SK-N-SH (cell line): ENCODE data around the gene KCNJ11. TPM values are rescaled to one million over a fixed set of nuclear protein-coding genes. Genes with fewer than 3 reads are reported as not detected.

Experiments
- CTCF ChIA-PET: fragments of 300-600, 350-600 bp; formaldehyde crosslinking; extraction: SDS; loops from one replicate; lab custom pipeline; 2021; lab: Yijun Ruan, JAX
- POLR2A ChIA-PET: fragments of 350-600 bp; sonication (Branson Sonifier 250); formaldehyde crosslinking; extraction: SDS; loops from one replicate; lab custom pipeline; 2020; ENCODE audit warnings: antibody characterized with exemption, inconsistent platforms; lab: Yijun Ruan, JAX
- DNase-seq: peaks from one replicate; pipeline ENCODE4 v3.0.0; 2012
- H2AFZ ChIP-seq: fragments of 200-600 bp; sonication (generic); 2 replicates; pipeline ENCODE4 v1.8.1; 2016; ENCODE audit warnings: antibody characterized with exemption, mild to moderate bottlenecking, low read depth
- H3F3A ChIP-seq: fragments of 200-600 bp; sonication (generic); replicated peaks from 2 replicates; pipeline ENCODE3; 2016; ENCODE audit warnings: antibody characterized with exemption, mild to moderate bottlenecking; ENCODE audit not compliant: insufficient read depth
- H3K27ac ChIP-seq, 2 experiments: fragments of 200-500 bp in 1 of 2; fragments of 200-600 bp in 1 of 2; sonication (Bioruptor generic) in 1 of 2; sonication (generic), shearing (Covaris generic) in 1 of 2; 2 replicates each; pipeline versions ENCODE4 v1.5.1 to v1.6.1; 2014 to 2016; ENCODE audit warnings: low read depth in 2 of 2, inconsistent platforms in 1 of 2, low read length in 1 of 2, mild to moderate bottlenecking in 1 of 2, mixed read lengths in 1 of 2
- H3K27me3 ChIP-seq: fragments of 200-600 bp; sonication (generic), shearing (Covaris generic); 2 replicates; pipeline ENCODE4 v1.6.1; 2016; ENCODE audit warnings: mixed run types; ENCODE audit not compliant: insufficient read depth
- H3K36me3 ChIP-seq, 2 experiments: fragments of 200-500 bp in 1 of 2; fragments of 200-600 bp in 1 of 2; sonication (Bioruptor generic) in 1 of 2; sonication (generic) in 1 of 2; replicated peaks in 1 of 2; 2 replicates each; pipeline versions ENCODE3 to v1.5.1; 2014 to 2016; ENCODE audit warnings: low read length in 1 of 2, mild to moderate bottlenecking in 1 of 2; ENCODE audit not compliant: insufficient read depth in 2 of 2, control insufficient read depth in 1 of 2
- H3K4me1 ChIP-seq, 2 experiments: fragments of 200-500 bp in 1 of 2; fragments of 200-600 bp in 1 of 2; sonication (Bioruptor generic) in 1 of 2; sonication (generic), shearing (Covaris generic) in 1 of 2; 2 replicates each; pipeline versions ENCODE4 v1.5.1 to v1.6.1; 2014 to 2016; ENCODE audit warnings: low read depth in 1 of 2, low read length in 1 of 2, mixed run types in 1 of 2; ENCODE audit not compliant: insufficient read depth in 2 of 2, control insufficient read depth in 1 of 2
- H3K4me2 ChIP-seq: fragments of 200-600 bp; sonication (generic), shearing (Covaris generic); 2 replicates; pipeline ENCODE4 v1.6.1; 2017; ENCODE audit warnings: mixed run types
- H3K4me3 ChIP-seq, 2 experiments: fragments of 200-500 bp in 1 of 2; fragments of 200-600 bp in 1 of 2; sonication (Bioruptor generic) in 1 of 2; sonication (generic), shearing (Covaris generic) in 1 of 2; 2 replicates each; pipeline versions ENCODE4 v1.5.1 to v1.8.1; 2014 to 2016; ENCODE audit warnings: low read depth in 2 of 2, inconsistent platforms in 1 of 2, low read length in 1 of 2, mild to moderate bottlenecking in 1 of 2, mixed read lengths in 1 of 2, moderate library complexity in 1 of 2
- H3K79me2 ChIP-seq: fragments of 200-600 bp; sonication (generic); 2 replicates; pipeline ENCODE4 v1.8.1; 2017; ENCODE audit warnings: mild to moderate bottlenecking; ENCODE audit not compliant: insufficient read depth
- H3K9ac ChIP-seq: fragments of 200-600 bp; sonication (generic); 2 replicates; pipeline ENCODE4 v1.6.1; 2017; ENCODE audit warnings: mixed run types
- H3K9me2 ChIP-seq: fragments of 200-600 bp; sonication (generic); 2 replicates; pipeline ENCODE4 v1.6.1; 2017; ENCODE audit warnings: mixed run types
- H3K9me3 ChIP-seq: fragments of 200-600 bp; sonication (generic); 2 replicates; pipeline ENCODE4 v1.6.1; 2017; ENCODE audit warnings: mixed run types, mild to moderate bottlenecking, moderate library complexity
- H4K20me1 ChIP-seq: fragments of 200-600 bp; sonication (generic); 2 replicates; pipeline ENCODE4 v1.6.1; 2017; ENCODE audit warnings: mild to moderate bottlenecking, mixed run types; ENCODE audit not compliant: insufficient read depth
- ELF1 ChIP-seq: IDR thresholded peaks from 2 replicates; pipeline ENCODE4 v1.4.0; 2012
- EZH2phosphoT487 ChIP-seq: fragments of 200-600 bp; sonication (generic); IDR thresholded peaks from 2 replicates; pipeline ENCODE4 v1.6.1; 2017; ENCODE audit warnings: low read depth, mixed run types, mild to moderate bottlenecking, antibody characterized with exemption, moderate library complexity, borderline replicate concordance
- FOSL2 ChIP-seq: IDR thresholded peaks from 2 replicates; pipeline ENCODE4 v1.4.0; 2012; ENCODE audit warnings: low read depth, mild to moderate bottlenecking, moderate library complexity, borderline replicate concordance
- FOXM1 ChIP-seq: IDR thresholded peaks from 2 replicates; pipeline ENCODE4 v1.4.0; 2012; ENCODE audit warnings: low read depth, mild to moderate bottlenecking
- MXI1 ChIP-seq: IDR thresholded peaks from 2 replicates; pipeline ENCODE4 v1.6.1; 2012; ENCODE audit warnings: mild to moderate bottlenecking, low read depth, low read length, improper control_type of control experiment
- NFIC ChIP-seq: IDR thresholded peaks from 2 replicates; pipeline ENCODE4 v1.4.0; 2012; ENCODE audit warnings: borderline replicate concordance
- NRF1 ChIP-seq: IDR thresholded peaks from 2 replicates; pipeline ENCODE4 v1.6.1; 2012; ENCODE audit warnings: low read depth, mild to moderate bottlenecking, low read length
- RFX5 ChIP-seq: IDR thresholded peaks from 2 replicates; pipeline ENCODE4 v1.6.1; 2012; ENCODE audit warnings: mild to moderate bottlenecking, improper control_type of control experiment, low read length
- RXRA ChIP-seq: IDR thresholded peaks from 2 replicates; pipeline ENCODE4 v1.4.0; 2012; ENCODE audit warnings: low read depth, mild to moderate bottlenecking, borderline replicate concordance
- SMC3 ChIP-seq: IDR thresholded peaks from 2 replicates; pipeline ENCODE4 v1.6.1; 2012; ENCODE audit warnings: low read depth, low read length, improper control_type of control experiment
- WGBS: methylation state at CpG from one replicate; pipeline ENCODE4 v1.1.6; 2017; ENCODE audit warnings: low lambda C conversion rate; 5-methylcytosine and 5-hydroxymethylcytosine counted together
- polyA plus RNA-seq, 3 experiments: library from polyadenylated mRNA; depleted of rRNA; stranded (reverse); fragments of >200 nt; gene quantifications; 2 replicates each; pipeline ENCODE4 v1.2.3, GENCODE V29; 2012
- TF ChIP-seq, protein P1 (sequence below): IDR thresholded peaks from 2 replicates; pipeline ENCODE4; 2012
- TF ChIP-seq, protein P2 (sequence below): IDR thresholded peaks from 2 replicates; pipeline ENCODE4 v1.4.0; 2012; ENCODE audit warnings: low read depth, borderline replicate concordance
- TF ChIP-seq, protein P3 (sequence below): IDR thresholded peaks from 2 replicates; pipeline ENCODE4 v1.4.0; 2012; ENCODE audit warnings: low read depth
- TF ChIP-seq, protein P4 (sequence below): fragments of 150-350 bp; IDR thresholded peaks from 2 replicates; pipeline ENCODE4 v1.6.1; 2017; ENCODE audit warnings: antibody characterized with exemption, low read length, low read depth, borderline replicate concordance
- TF ChIP-seq, protein P5 (sequence below): fragments of 150-350 bp; IDR thresholded peaks from 2 replicates; pipeline ENCODE4 v1.6.1; 2016; ENCODE audit warnings: mild to moderate bottlenecking, low read depth, low read length

The KCNJ11 gene
- 0.13 and 0.23 TPM in 2 replicates for polyA plus RNA-seq (2012; rRNA removed)
- polyA plus RNA-seq (2012; cell fraction: cytosol; rRNA removed), result 0.09 and 0.22 TPM in 2 replicates
- polyA plus RNA-seq (2012; cell fraction: nucleus; rRNA removed), result 0.23 and 0.35 TPM in 2 replicates

DNA sequence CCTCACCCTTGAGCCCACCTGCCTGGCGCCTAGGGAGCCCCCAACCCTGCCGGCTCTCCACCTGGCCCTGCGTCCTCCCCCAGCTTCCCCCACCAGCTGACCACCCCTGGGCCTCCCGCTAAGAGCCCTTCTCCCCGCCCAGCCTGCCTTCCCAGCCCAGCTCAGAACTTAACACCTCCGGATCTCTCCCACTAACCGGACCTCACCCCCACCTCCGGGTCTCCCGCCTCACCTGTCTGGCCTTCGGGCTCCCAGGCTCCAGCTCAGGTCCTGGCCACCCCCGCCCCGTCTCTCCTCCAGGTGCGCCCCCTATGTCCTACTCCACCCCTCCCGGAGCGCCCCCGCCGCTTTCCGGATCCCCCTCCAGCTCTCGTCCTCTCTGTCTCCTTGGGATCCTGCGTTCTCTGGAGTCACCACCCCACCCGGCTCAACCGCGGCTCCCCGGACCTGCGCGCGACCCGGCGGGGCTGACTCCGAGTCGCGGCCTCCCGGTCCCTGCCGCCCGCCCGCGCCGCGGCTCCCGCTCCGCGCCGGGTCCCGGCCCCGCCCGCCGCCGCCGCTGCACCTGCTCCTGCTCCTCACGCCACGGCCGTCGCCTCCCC lies at the start of gene KCNJ11:
Gene KCNJ11 (minus strand): TSS at position 51 of the 602 bp plus-strand sequence. CDS start 568 bp downstream, outside the sequence.
- Histone ChIP-seq H3K27me3 (peaks cover 8% of the 10 kb centered on the region), H3K4me3 (peak within 1 kb of the TSS; percentile 48 to 57; a peak in 3 of 4 replicates), H3F3A (no peaks in the 10 kb centered on the region), H3K79me2 (no peaks in the 10 kb centered on the region), H3K4me1 (peaks cover 0 to 4% of the 10 kb centered on the region in 2 experiments; a peak in 1 of 4 replicates), H3K4me2 (peak within 1 kb of the TSS; percentile 82), H3K9ac (no peak within 1 kb of the TSS), H3K36me3 (no peaks in the 10 kb centered on the region), H3K27ac (no peak within 1 kb of the TSS; a peak in 1 of 4 replicates), H3K9me2 (no peaks in the 10 kb centered on the region), H2AFZ (peak within 1 kb of the TSS; percentile 59; the same call in 1 of the 2 replicates), H3K9me3 (no peaks in the 10 kb centered on the region), H4K20me1 (no peaks in the 10 kb centered on the region)
- TF ChIP-seq NRF1 (no peak), SMC3 (no peak), RFX5 (no peak), FOSL2 (no peak), MXI1 (no peak), RXRA (no peak), NFIC (no peak)
- TF ChIP-seq, protein P1, sequence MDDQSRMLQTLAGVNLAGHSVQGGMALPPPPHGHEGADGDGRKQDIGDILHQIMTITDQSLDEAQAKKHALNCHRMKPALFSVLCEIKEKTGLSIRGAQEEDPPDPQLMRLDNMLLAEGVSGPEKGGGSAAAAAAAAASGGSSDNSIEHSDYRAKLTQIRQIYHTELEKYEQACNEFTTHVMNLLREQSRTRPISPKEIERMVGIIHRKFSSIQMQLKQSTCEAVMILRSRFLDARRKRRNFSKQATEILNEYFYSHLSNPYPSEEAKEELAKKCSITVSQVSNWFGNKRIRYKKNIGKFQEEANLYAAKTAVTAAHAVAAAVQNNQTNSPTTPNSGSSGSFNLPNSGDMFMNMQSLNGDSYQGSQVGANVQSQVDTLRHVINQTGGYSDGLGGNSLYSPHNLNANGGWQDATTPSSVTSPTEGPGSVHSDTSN, result no peak
- TF ChIP-seq, protein P2, sequence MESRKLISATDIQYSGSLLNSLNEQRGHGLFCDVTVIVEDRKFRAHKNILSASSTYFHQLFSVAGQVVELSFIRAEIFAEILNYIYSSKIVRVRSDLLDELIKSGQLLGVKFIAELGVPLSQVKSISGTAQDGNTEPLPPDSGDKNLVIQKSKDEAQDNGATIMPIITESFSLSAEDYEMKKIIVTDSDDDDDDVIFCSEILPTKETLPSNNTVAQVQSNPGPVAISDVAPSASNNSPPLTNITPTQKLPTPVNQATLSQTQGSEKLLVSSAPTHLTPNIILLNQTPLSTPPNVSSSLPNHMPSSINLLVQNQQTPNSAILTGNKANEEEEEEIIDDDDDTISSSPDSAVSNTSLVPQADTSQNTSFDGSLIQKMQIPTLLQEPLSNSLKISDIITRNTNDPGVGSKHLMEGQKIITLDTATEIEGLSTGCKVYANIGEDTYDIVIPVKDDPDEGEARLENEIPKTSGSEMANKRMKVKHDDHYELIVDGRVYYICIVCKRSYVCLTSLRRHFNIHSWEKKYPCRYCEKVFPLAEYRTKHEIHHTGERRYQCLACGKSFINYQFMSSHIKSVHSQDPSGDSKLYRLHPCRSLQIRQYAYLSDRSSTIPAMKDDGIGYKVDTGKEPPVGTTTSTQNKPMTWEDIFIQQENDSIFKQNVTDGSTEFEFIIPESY, result no peak
- TF ChIP-seq, protein P3, sequence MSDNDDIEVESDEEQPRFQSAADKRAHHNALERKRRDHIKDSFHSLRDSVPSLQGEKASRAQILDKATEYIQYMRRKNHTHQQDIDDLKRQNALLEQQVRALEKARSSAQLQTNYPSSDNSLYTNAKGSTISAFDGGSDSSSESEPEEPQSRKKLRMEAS, result no peak
- TF ChIP-seq, protein P4, sequence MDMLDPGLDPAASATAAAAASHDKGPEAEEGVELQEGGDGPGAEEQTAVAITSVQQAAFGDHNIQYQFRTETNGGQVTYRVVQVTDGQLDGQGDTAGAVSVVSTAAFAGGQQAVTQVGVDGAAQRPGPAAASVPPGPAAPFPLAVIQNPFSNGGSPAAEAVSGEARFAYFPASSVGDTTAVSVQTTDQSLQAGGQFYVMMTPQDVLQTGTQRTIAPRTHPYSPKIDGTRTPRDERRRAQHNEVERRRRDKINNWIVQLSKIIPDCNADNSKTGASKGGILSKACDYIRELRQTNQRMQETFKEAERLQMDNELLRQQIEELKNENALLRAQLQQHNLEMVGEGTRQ, result no peak
- WGBS, result 12% methylated on average over 21 of the region's 53 CpGs
- DNase-seq, result no peak
- ChIA-PET POLR2A (no interaction called here), CTCF (interaction anchor here (0.7 to 18.5 kb wide), 22 partner anchors 10 to 796 kb away, joined by 3 to 1101 read pairs (median 5); partner anchors contain the start of gene ABCC8)

DNA sequence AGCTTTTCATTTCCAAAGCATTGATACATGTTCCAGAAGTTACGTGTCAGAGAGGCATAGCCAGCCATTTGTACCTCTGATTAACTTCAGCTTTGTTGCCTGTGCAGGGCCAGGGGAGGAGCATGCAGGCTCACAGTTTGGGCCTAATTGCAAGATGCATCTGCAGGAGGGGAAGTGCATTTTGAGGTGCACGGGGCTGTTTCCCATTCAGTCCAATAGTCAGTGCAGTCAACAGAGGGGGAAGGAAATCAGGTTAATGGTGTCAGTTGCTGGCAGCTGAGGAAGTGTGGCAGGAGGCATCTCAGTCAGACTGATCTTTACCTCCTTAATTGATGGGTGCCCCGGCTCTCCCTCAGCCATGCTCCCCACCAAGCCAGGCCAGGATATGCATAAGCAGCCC lies 48.9 kb upstream of the KCNJ11 start:
- Histone ChIP-seq H3K9me2 (no peaks in the 10 kb centered on the region), H3K27me3 (no peaks in the 10 kb centered on the region; the same call in 1 of the 2 replicates), H3K4me3 (no peak overlapping the region), H3K79me2 (no peaks in the 10 kb centered on the region), H3K9me3 (no peaks in the 10 kb centered on the region), H3K36me3 (no peaks in the 10 kb centered on the region), H3K9ac (no peak overlapping the region), H2AFZ (no peak overlapping the region), H3K4me1 (peaks cover 0 to 9% of the 10 kb centered on the region in 2 experiments; a peak in 1 of 4 replicates), H3F3A (no peaks in the 10 kb centered on the region), H3K4me2 (no peak overlapping the region), H4K20me1 (no peaks in the 10 kb centered on the region), H3K27ac (no peak overlapping the region)
- no peak for DNase-seq
- ChIA-PET POLR2A (interaction anchor here (1.0 kb wide), 1 partner anchor 20 kb away, joined by 4 read pairs; no protein-coding TSS in a partner anchor), CTCF (no interaction called here)
- WGBS, result 45% methylated on average over 3 of the region's 3 CpGs
- TF ChIP-seq EZH2phosphoT487 (no peak), MXI1 (no peak), ELF1 (no peak), NRF1 (no peak), SMC3 (no peak), FOXM1 (no peak)
- TF ChIP-seq, protein P5, sequence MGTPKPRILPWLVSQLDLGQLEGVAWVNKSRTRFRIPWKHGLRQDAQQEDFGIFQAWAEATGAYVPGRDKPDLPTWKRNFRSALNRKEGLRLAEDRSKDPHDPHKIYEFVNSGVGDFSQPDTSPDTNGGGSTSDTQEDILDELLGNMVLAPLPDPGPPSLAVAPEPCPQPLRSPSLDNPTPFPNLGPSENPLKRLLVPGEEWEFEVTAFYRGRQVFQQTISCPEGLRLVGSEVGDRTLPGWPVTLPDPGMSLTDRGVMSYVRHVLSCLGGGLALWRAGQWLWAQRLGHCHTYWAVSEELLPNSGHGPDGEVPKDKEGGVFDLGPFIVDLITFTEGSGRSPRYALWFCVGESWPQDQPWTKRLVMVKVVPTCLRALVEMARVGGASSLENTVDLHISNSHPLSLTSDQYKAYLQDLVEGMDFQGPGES, result no peak
